Measurements from ENCODE around the gene ZNF112.

Gene ZNF112

GRCh38 chr19:44278181-44278690 lies 78.2 kb downstream of the ZNF112 start:
- DNase-seq = no peak

GRCh38 chr19:44277331-44277730 lies 79.1 kb downstream of the ZNF112 start:
- DNase-seq = no peak
